Activated naive CD4-positive, alpha-beta T cell treated with anti-CD3 and anti-CD28 coated beads, Interleukin-2, amount 50 U/mL, for 72 hours (primary cell): ENCODE data around the gene AIP. TPM values are rescaled to one million over a fixed set of nuclear protein-coding genes. Genes with fewer than 3 reads are reported as not detected.
A peak's percentile ranks its signal among the peaks of the same experiment; 100 is the strongest.
"Not testable (repeated sequence)": the region's sequence is repeated elsewhere in the genome, so short reads cannot be mapped to it uniquely, and the experiment has no call there.

Experiments
- ATAC-seq, 2 donors: fragments of 150-1000 bp; cut with Tn5 transposase; 2 replicates each; pipeline ENCODE4 v1.10.0; 2021; ENCODE audit warnings: mild to moderate bottlenecking in 2 of 2, moderate library complexity in 2 of 2
- DNase-seq, 2 donors: peaks; one replicate each; pipeline ENCODE4 v3.0.0; 2021 to 2022; ENCODE audit warnings: low spot score in 2 of 2
- H3K27ac Mint-ChIP-seq, 2 donors: one replicate each; pipeline ENCODE4 v1.8.0; 2022; ENCODE audit warnings: mild to moderate bottlenecking in 2 of 2, mixed read lengths in 2 of 2
- H3K36me3 Mint-ChIP-seq, 2 donors: one replicate each; pipeline ENCODE4 v1.8.0; 2022; ENCODE audit warnings: mixed read lengths in 2 of 2
- H3K9me3 Mint-ChIP-seq, 2 donors: one replicate each; pipeline ENCODE4 v1.8.0; 2022; ENCODE audit warnings: mixed read lengths in 2 of 2
- total RNA-seq, 2 donors: library from RNA; stranded (reverse); gene quantifications; one replicate each; pipeline ENCODE4 v1.2.3, GENCODE V29; 2022

AIP gene
- total RNA-seq, 2 donors from 2014 or later, result 151 to 207 TPM

DNA sequence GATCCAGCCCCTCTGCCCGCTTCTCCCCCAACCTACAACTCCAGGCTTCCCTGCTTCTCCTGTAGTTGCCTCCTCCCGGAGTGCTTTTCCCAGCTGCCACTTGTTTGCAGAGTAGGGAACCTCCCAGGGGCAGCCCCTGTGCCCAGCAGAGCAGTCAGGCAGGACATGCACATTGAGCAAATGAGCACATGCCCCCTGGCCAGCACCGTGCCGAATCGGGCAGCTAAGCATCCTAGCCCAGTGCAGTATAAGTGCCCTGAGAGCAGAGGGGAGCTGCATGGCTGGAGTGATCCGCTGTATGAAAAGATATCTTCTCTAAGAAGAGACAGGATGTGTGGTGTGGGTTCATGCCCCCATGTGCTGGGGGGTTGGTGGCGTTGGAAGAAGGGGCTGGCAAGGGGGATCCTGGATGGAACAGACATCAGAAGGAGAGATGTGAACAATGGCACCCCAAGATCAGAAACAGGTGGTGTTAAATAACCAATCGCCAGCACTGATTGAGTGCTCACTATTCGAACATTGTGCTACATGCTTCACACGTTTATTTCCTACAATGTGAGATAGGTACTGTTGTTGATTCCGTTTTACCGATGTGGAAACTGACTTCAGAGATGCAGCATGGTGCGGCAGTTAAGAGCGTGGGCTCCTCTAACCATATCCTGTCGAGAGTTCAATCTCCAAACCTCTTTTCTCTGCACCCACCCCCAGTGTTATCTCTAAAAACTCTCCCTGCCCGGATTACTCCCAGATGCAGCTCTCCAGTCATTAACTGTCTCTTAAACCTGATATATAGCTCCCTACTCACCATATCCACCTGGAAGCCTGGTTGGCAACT lies 1.2 kb downstream of the AIP start:
- ATAC-seq (peak; percentile 7 to 23), DNase-seq (peak; percentile 43 to 66)
- peak overlapping the region; percentile 91 to 95 for H3K27ac Mint-ChIP-seq
- H3K9me3 Mint-ChIP-seq, result peaks cover 0 to 9% of the 10 kb centered on the region in 2 donors
- peaks cover 33 to 39% of the 10 kb centered on the region in 2 donors for H3K36me3 Mint-ChIP-seq

DNA sequence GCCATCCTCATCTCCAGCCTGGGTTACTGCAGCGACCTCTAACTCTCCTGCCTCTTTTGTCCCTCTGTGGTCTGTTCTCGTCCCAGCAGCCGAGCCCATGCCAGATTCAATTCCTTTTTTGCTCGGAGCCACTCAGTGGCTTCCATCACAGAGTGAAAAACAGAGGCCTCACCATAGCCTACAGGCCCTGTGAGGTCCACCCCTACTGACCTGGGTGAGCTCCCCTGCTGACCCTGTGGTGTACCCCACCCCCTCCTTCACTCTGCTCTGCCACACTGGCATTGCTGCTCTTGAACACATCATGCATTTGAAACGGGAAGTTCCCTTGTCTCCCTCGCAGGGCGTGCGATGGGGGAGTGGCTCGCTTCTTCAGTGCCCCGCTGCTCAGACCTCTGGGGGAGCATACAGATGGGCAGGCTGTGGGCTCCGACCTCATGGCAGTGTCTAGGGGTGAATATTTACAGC lies 2.1 kb downstream of the AIP start:
- Mint-ChIP-seq H3K9me3 (peaks cover 0 to 9% of the 10 kb centered on the region in 2 donors), H3K27ac (peak overlapping the region; percentile 91 to 95), H3K36me3 (peaks cover 37 to 45% of the 10 kb centered on the region in 2 donors)
- DNase-seq (peak; percentile 69 to 75), ATAC-seq (peak; percentile 6 to 17)

DNA sequence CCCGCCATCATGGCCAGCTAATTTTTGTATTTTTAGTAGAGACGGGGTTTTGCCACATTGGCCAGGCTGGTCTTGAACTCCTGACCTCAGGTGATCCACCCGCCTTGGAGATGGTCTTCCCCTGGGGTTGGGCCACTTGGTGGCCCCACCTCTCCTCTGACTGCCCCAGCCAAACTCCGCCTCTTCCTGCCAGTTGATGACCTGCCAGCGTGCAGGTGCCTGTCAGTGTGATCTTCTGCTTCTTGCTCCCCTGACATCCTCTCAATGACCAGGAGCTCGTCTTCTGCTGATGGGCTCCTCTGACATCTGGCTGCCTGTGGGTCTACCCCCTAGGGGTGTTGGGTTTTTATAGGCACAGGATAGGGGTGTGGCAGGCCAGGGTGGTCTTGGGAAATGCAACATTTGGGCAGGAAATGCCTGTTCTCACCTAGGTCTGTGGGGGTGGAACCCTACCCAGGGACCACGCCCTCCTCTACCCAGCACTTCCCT lies 3.1 kb downstream of the AIP start:
- ATAC-seq (peak in 1 of 2 donors; percentile 13), DNase-seq (peak; percentile 68 to 73)
- H3K36me3 Mint-ChIP-seq, result peaks cover 38 to 46% of the 10 kb centered on the region in 2 donors
- H3K9me3 Mint-ChIP-seq, result not testable (repeated sequence)
- H3K27ac Mint-ChIP-seq, result peak overlapping the region; percentile 91 to 95

DNA sequence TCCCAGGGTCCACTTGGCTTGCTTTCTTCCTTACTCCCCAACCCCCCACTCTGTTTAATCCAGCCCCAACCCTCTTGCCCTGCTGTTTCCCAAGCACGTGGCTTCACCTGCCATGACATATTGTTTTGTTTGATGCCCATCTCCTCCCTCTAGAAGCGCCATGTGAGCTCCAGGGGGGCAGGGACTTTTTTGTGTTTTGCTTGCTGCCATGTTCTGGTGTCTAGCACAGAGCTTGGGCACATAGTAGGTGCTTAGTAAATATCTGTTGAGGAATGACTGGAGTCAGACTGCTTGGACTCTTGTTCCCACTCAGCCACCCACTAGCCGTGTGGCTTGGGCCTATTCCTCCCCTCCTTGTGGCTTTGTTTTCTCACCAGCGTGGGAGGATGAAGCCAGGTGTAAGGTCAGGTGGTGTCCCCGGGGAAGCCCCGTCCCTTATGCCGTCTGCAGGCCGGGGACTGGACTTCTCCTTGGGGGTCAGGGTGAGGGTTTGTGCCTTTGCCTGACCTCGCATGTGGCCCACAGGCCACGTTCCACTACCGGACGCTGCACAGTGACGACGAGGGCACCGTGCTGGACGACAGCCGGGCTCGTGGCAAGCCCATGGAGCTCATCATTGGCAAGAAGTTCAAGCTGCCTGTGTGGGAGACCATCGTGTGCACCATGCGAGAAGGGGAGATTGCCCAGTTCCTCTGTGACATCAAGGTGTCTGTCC lies 3.8 kb downstream of the AIP start:
- peak overlapping the region; percentile 91 to 95 for H3K27ac Mint-ChIP-seq
- ATAC-seq, result peak; percentile 8 to 41
- H3K9me3 Mint-ChIP-seq, result peaks cover 0 to 9% of the 10 kb centered on the region in 2 donors
- peaks cover 38 to 46% of the 10 kb centered on the region in 2 donors for H3K36me3 Mint-ChIP-seq
- DNase-seq, result peak; percentile 60 to 87

GRCh38 chr11:67489203-67489884 lies 6.5 kb downstream of the AIP start:
- H3K27ac Mint-ChIP-seq, result peak overlapping the region; percentile 91 to 96
- ATAC-seq, result no peak
- no peak for DNase-seq
- peaks cover 0 to 9% of the 10 kb centered on the region in 2 donors for H3K9me3 Mint-ChIP-seq
- peaks cover 19 to 34% of the 10 kb centered on the region in 2 donors for H3K36me3 Mint-ChIP-seq

DNA sequence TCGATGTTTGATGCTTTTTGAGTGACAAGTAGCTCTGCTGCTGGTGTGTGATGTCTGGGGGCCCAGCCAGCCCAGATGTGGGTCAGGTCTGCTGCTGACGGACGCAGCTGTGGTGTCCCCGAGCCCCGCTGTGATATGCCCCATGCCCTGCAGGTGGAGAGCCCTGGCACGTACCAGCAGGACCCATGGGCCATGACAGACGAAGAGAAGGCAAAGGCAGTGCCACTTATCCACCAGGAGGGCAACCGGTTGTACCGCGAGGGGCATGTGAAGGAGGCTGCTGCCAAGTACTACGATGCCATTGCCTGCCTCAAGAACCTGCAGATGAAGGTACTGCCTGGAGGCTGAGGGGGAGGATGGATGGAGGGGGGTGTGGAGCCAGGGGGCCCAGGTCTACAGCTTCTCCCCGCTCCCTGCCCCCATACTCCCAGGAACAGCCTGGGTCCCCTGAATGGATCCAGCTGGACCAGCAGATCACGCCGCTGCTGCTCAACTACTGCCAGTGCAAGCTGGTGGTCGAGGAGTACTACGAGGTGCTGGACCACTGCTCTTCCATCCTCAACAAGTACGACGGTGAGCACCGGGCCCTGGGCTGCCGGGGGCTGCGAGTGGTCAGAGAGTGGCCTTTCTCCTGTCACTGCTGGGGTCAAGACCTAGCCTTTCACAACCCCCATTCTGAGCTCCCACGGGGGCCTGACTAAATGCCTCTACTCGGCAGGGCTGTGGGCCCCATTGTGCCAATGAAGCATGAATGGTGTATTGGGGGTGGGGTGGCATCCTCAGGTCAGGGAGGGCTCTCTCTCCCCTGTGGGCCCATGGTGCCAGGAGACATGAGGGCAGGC lies 7.3 kb downstream of the AIP start:
- Mint-ChIP-seq H3K36me3 (peaks cover 13 to 29% of the 10 kb centered on the region in 2 donors), H3K27ac (peak overlapping the region; percentile 91 to 96), H3K9me3 (peaks cover 0 to 9% of the 10 kb centered on the region in 2 donors)
- DNase-seq (peak in 1 of 2 donors; percentile 55), ATAC-seq (no peak)

DNA sequence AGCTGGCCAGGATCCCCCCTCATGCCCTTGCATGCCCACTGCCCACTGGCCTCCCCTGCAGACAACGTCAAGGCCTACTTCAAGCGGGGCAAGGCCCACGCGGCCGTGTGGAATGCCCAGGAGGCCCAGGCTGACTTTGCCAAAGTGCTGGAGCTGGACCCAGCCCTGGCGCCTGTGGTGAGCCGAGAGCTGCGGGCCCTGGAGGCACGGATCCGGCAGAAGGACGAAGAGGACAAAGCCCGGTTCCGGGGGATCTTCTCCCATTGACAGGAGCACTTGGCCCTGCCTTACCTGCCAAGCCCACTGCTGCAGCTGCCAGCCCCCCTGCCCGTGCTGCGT lies 7.9 kb downstream of the AIP start:
- H3K9me3 Mint-ChIP-seq, result peaks cover 0 to 9% of the 10 kb centered on the region in 2 donors
- no peak for DNase-seq
- H3K36me3 Mint-ChIP-seq, result peaks cover 13 to 29% of the 10 kb centered on the region in 2 donors
- peak overlapping the region; percentile 89 to 91 for H3K27ac Mint-ChIP-seq
- no peak for ATAC-seq

- DNase-seq (peak in 1 of 2 donors; percentile 56), ATAC-seq (no peak)
- Mint-ChIP-seq H3K27ac (peak overlapping the region in 1 of 2 donors; percentile 89), H3K36me3 (peaks cover 7 to 22% of the 10 kb centered on the region in 2 donors), H3K9me3 (peaks cover 0 to 4% of the 10 kb centered on the region in 2 donors)
Measured at GRCh38 chr11:67491276-67492068, 8.6 kb downstream of the AIP start.

GRCh38 chr11:67492069-67492727 lies 9.4 kb downstream of the AIP start:
- ATAC-seq, result no peak
- Mint-ChIP-seq H3K36me3 (peaks cover 5 to 18% of the 10 kb centered on the region in 2 donors), H3K27ac (peak overlapping the region in 1 of 2 donors; percentile 75), H3K9me3 (peaks cover 0 to 4% of the 10 kb centered on the region in 2 donors)
- no peak for DNase-seq

- H3K9me3 Mint-ChIP-seq, result no peaks in the 10 kb centered on the region
- peaks cover 5 to 12% of the 10 kb centered on the region in 2 donors for H3K36me3 Mint-ChIP-seq
- ATAC-seq (peak; percentile 14 to 15), DNase-seq (no peak)
- peak overlapping the region in 1 of 2 donors; percentile 75 for H3K27ac Mint-ChIP-seq
Measured at GRCh38 chr11:67492801-67493547, 10.1 kb downstream of the AIP start.

DNA sequence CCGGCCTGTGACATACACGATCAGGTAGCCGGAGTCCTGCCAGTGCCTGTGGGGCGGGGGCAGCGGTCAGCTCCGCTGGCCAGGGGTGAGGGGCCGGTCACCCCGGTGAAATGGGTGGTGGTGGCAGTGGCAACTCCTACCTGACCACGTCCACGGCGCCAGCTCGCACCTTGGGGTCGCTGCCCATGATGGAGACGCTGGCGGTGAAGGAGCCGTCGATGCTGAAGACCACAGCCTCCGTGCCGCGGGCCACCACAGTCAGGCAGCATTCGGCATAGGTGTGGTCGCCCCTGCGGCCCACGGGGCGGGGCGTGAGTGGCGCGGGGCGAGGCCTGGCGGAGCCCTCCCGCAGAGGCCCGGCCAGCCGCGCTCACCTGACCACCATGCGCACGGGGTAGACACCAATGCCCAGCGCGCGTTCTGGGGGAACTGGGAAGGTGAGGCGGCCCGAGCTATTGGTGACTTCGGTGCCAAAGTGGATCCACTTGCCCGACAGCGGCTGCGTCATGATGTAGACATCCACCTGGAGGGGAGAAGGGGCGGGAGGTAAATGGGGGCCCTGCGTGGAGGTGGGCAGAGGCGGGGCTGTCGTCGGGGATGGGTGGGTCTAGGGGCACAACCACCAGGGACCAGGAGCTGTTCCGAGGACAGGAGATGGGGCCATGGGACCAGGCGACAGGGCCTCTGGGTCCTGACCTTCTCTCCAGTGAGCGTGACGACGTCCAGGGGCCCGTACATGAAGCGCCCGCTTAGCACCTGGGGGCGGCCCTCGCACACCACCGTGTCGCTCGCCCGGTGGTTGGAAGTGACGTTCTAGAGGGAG lies 10.9 kb downstream of the AIP start:
- ATAC-seq, result no peak
- peaks cover 5 to 7% of the 10 kb centered on the region in 2 donors for H3K36me3 Mint-ChIP-seq
- no peak for DNase-seq
- H3K9me3 Mint-ChIP-seq, result no peaks in the 10 kb centered on the region
- no peak overlapping the region for H3K27ac Mint-ChIP-seq

DNA sequence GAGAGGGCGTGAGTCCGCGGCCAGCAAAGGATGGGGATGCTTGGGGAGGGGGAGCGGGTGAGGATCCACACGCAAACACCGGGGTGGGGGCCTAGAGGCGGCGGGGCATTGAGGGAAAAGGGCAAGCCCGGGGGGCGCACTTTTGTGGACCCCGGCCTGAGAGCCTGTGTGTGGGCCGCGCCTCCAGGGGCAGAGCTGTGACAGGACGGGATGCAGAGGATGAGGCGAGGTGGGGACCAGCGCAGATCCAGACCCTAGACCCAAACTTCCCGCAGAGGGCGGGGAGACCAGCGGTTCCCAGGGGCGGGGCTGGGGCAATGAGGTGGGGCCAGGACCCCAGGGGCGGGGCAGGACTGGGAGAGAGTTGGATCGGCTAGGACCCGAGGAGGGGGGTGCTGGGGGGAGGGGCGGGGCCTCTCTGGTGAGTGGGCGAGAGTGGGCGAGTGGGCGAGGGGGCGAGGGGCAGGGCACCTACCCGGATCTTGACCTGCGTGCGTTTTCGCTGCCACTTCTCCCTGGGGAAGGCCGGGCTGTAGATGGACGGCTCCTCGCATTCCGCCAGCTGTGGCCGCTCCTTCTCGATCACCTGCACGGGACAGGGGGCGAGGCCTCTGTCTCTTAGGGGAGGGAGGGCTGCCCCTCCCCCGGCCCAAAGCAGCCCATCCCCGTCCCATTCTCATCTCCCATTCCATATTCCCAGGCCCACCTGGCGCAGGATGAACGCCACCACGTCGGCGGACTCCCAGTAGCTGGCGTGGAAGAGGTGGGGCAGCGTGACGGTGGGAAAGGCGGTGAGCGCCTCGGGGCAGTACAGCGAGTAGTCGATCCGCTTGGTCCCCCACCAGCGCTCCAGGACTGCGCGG lies 11.8 kb downstream of the AIP start:
- H3K9me3 Mint-ChIP-seq, result no peaks in the 10 kb centered on the region
- no peak overlapping the region for H3K27ac Mint-ChIP-seq
- no peak for ATAC-seq
- H3K36me3 Mint-ChIP-seq, result peaks cover 3 to 4% of the 10 kb centered on the region in 2 donors
- DNase-seq, result no peak
